ENCODE data around the gene MRPS12.
A peak's percentile ranks its signal among the peaks of the same experiment; 100 is the strongest.

Gene MRPS12

GRCh38 chr19:38975214-38975860 is 44.6 kb downstream of the MRPS12 start, which contains the start of gene FBXO17:
TSS of gene FBXO17 (minus strand) at chr19:38975742. CDS start at chr19:38950319, 25,423 bp downstream.
- DNase-seq (ENCODE audit: low read depth): no peak

GRCh38 chr19:38975861-38976271 is 45.1 kb downstream of the MRPS12 start:
- no peak for DNase-seq (ENCODE audit: low read depth)

GRCh38 chr19:38977445-38978325 is 46.9 kb downstream of the MRPS12 start:
- peak; percentile 11 for DNase-seq (ENCODE audit: low read depth)

- DNase-seq (ENCODE audit: low read depth): no peak
Observed at GRCh38 chr19:38978326-38978689, 47.6 kb downstream of the MRPS12 start.

GRCh38 chr19:38979812-38980211 is 49.1 kb downstream of the MRPS12 start:
- DNase-seq (ENCODE audit: low read depth): no peak

- no peak for DNase-seq (ENCODE audit: low read depth)
Observed at GRCh38 chr19:38980583-38981374, 50.0 kb downstream of the MRPS12 start.

All from stimulated activated CD8-positive, alpha-beta memory T cell treated with anti-CD3 and anti-CD28 coated beads, Interleukin-4, amount 100 ng/mL, for 24 hours (primary cell).